GM18909 (cell line): ENCODE measurements around the gene UTF1.
"Not testable (repeated sequence)": the region's sequence is repeated elsewhere in the genome, so short reads cannot be mapped to it uniquely, and the experiment has no call there.

Experiments
- ATAC-seq: cut with Tn5 transposase; IDR thresholded peaks from one replicate; pipeline ENCODE4 v1.9.1; 2021; ENCODE audit warnings: mild to moderate bottlenecking; ENCODE audit not compliant: unreplicated experiment, poor library complexity

UTF1 gene

DNA sequence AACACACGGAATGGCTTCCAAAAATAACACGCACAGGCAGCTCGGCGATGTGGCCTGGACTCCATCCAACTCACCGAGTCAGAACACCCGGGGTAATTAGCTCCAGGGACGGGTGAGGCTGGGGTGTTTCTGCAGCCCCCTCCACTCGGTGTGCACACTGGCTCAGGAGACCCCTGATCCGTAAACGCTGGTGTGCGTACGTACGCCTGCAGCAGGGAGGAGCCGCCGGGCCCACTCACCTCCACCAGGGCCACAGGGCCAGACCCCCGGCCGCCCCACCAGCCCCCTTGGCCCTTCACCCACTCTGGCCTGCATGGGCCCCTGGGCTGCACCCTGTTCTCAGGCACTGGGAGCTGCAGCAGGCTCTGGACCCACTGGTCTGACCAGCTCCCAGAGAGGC, 22.4 kb upstream of the UTF1 start:
- no peak for ATAC-seq

DNA sequence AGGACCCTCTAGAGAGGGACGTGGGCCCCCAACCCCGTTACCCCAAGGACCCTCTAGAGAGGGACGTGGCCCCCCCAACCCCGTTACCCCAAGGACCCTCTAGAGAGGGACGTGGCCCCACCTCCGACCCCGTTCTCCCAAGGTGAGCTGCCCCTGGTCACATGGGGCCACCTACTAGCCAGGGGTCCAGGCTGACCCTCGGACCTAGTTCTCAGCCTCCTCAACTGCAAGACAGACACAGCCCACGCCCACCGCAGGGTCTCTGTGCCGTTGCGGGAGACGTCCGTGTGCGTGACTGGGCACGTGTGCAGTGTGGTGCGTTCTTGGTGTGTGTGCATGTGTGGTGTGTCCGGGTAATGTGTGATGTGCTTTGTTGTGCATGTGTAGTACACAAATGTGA, 21.6 kb upstream of the UTF1 start:
- no peak for ATAC-seq

DNA sequence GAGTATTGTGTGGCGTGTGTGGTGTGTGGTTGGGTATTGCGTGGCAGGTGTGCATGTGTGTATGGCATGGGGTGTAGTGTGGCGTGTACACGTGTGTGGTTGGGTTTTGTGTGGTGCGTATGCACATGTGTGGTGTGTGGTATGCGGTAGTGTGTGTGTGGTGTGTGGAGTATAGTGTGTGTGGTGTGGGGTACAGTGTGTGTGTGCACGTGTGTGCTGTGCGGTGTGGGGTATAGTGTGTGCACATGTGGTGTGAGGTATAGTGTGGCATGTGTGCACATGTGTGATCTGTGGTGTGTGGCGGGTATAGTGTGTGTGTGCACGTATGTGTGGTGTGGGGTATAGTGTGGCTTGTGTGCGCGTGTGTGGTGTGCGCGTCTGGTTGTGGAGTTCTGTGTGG, 20.9 kb upstream of the UTF1 start:
- no peak for ATAC-seq

DNA sequence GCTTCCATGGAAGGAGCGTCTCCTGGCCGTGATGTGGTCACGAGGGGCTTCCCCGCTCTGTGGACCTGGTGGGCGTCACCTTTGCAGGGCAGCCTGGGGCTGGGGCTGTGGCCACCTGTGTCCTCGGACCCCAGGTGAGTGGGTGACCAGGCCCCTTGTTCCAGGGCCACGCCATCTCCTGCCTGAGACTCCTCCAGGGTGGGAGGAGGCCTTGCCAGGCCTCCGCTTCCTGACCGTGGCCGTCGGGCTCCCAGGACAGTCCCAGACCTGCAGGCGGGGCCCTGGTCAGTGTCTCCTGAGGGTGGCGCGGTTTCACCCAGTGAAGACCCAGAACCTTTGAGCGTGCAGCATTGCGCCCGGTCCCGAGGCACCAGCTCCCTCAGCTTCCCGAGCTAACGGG, 20.4 kb upstream of the UTF1 start:
- ATAC-seq, result no peak

DNA sequence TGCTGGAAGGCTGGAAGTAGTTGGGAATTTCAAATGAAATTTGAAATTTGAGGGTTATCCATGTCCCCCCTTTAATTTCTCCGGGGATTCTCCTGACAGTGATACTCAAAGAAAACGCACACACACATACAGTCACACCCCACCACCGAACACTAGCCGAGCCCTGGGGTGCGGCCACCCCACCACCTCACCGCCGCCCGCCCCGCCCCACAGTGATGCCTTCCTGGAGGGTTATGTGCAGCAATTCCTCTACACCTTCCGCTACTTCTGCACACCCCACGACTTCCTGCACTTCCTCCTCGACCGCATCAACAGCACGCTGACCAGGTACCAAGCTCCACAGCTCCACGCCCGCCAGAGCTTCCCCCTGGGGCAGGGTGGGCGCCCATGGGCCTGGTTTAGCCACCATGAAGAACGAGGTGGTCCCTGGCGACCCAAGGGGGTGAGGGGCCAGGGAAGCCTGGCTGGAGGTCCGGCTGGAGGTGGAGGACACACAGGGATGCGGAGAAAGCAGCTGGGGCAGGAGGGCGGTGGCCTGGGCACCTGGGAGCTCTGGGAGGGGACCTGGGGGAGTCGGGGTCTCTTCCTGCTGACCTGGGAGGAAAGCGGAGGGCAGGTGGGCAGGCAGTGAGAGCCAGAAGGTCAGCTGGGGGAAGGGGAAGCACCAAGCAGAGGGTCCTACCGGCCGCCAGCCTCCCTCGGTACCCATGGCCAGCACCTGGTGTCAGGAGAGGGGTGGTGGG, 19.4 kb upstream of the UTF1 start:
- no peak for ATAC-seq

DNA sequence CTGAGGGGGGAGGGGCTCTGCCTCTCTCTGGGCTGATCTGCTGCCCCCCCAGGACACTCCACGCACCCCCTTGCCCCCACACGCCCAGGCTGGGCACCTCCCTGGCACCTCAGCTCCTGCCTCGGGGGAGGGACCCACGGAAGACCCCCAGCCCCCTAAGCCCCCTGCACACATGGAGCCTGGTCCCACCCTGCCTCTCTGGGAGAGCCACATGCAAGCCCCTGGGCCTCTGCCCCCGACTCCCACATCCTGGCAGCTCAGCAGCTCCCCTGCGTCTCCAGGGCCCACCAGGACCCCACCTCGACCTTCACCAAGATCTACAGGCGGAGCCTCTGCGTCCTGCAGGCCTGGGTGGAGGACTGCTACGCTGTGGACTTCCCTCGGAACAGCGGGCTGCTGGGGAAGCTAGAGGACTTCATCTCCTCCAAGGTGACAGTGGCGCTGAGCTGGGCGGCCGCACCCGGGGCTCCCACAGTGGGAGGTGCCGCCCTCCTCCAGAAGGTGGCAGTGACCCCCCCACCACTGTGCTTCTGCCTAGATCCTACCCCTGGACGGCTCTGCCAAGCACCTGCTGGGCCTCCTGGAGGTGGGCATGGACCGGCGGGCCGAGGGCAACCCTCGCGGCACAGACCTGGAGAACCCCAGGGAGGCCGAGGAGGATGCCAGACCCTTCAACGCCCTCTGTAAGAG, 18.7 kb upstream of the UTF1 start:
- ATAC-seq, result no peak

DNA sequence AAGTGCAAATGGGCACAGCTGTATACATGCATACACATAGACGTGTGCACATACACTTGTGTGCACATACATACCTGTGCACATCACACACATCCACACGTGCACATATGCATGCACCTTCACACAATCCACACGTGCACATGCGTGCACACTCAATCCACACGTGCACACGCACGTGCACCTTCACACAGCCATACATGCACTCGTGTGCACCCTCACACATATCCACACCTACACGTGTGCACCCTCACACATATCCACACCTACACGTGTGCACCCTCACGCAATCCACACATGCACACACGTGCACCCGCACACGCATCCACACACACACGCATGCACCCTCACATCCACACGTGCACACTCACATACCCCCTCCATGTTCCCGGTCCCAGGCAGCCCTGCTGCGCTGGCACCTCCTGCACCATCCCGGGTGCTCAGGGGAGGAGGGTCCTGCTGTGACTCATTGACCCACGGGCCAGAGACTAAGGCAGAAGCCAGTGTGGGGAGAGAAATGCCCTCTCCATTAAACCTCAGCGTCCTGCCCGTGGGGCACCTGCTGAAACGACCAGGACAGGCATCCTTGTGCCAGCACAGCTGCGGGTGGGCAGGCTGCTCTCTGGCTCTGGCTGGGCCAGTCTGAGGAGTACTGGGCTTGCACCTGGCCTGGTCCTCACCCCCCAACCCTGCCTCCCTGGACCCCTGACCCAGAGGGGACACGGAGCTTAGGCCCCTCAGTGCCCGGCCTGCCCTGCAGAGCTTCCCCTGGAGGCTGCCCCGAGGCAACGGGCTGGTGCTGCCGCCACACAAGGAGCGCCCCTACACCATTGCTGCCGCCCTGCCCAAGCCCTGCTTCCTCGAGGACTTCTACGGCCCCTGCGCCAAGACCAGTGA, 17.8 kb upstream of the UTF1 start:
- no peak for ATAC-seq

DNA sequence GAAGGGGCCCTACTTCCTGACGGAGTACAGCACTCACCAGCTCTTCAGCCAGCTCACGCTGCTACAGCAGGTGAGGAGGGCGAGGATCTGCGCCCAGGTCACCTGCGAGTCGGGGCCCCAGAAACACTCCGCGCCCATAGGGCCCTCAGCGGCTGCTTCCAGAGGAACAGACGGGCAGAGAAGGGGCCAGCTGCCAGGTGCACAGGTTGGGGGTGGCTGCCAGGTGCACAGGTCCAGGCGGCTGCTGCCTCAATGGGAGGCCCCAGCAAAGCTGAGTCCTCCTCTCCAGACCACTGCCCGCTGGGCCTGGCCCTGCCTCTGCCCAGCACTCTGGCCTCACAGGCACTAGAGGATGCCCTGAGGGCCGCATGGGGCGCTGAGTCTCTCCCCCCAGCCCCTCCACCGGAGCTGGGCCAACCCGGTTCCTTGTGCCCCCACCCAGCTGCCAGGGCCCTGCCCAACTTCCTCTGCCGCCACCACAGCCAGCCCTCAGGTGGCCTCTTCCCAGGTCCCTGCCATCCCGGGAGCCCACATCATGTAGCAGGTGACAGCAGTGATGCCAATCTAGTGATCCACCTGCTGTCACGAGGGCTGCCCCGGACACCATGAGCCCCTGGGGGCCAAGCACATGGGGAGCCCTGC, 17.0 kb upstream of the UTF1 start:
- no peak for ATAC-seq

DNA sequence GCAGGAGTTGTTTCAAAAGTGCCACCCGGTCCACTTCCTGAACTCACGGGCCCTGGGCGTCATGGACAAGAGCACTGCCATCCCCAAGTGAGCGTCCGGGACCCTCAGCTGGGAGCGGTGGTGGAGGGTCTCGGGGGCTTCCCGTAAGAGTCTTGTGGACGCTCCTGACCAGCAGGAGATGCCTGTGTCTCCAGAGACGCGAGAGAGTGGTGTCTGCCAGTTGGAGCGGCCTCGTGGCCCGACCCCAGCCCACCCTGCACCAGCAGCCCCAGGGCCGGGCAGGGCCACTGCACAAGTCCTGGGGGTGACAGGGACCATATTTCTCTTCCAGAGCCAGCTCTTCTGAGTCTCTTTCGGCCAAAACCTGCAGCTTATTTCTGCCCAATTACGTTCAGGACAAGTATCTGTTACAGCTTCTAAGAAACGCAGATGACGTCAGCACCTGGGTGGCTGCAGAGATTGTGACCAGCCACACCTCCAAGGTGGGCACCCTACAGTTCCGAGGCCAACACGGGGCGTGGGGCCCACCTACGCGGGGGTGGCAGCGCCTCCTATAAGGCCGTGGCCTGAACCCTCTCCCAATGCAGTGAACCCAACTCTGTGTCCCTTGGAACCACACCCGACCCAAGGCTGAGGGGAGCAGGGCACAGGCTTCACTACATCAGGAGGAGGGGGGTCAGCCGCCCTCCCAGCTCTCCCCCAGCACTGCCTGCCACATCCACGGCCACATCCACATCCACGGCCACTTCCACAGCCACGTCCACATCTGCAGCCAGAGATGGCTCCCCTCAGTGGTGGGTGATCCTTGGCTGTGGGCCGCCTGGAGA, 16.2 kb upstream of the UTF1 start:
- ATAC-seq, result no peak

DNA sequence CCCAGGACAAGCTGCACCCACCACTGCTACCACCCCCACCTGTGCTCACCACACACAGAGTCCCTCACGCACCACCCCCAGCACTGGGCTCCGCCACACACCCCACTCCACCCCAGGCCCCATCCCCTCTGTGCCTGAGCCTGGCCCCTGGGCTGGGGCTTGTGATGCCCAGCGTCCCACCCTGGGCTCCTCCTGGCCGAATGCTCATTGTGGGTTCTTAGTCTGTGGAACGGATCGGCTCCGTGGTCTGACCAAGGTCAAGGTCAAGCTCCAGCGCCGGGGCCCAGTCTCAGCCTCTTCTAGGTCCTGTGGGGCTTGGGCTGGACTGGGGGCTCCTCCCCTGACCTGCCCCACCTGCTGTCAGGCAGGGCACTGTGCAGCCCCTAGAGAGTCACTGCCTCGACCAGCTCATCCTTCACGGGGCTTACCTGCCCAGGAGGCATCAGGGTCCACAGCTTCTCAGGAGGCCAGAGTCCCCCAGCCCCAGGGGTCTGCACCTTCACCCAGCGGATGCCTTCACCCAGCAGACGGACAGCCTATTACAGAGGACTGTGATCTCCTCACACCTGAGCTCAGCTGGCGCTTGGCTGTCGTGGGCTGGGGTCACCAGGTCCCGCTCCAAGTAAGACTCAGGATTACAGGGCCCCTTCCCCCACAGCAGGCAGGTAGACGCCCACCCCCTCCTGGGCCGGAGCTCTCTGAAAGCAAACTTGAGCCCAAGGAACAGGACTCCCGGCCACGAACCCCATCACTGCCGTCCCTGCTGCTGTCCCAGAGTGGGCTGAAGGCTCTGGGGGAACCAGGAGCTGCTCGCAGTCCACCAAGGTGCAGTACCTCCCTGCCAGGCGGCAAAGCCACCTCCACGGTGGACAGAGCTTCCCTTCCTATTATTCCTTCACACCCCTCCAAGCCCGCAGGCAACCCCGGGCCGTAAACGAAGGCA, 15.3 kb upstream of the UTF1 start:
- ATAC-seq, result no peak

DNA sequence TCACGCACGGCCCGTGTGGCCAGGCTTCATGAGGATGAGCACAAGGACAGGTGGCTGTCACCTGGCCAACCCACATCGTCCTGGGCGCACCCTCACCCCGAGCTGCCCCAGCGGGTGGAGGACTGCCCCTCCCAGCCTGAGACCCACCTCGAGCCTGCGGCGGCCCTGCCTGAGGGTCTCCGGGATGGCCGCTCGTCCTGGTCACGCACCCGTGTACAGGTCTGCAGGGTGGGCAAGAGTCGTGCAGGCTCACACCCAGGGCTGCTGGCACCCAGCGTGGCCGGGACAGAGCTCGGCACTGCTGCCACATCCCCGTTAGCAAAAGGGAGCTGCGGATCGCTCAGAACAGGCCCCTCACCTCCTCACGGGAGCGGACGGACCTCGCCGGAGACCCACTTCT, 14.4 kb upstream of the UTF1 start:
- no peak for ATAC-seq

DNA sequence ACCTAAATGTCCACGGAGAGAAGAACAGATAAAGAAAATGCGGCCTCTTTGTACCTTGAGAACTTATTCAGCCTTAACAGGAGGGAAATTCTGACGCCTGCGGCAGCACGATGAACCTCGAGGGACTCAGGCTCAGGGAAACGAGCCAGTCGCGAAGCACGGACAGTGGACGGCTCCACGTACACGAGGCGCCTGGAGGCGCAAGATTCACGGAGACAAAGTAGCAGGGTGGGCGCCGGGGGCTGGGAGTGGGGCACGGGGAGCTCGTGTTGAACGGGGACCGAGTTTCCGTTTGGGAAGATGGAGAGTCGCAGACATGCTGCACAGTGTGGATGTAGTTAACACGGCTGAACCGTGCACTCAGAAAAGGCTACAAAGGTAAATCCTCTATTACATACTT, 13.2 kb upstream of the UTF1 start:
- no peak for ATAC-seq

DNA sequence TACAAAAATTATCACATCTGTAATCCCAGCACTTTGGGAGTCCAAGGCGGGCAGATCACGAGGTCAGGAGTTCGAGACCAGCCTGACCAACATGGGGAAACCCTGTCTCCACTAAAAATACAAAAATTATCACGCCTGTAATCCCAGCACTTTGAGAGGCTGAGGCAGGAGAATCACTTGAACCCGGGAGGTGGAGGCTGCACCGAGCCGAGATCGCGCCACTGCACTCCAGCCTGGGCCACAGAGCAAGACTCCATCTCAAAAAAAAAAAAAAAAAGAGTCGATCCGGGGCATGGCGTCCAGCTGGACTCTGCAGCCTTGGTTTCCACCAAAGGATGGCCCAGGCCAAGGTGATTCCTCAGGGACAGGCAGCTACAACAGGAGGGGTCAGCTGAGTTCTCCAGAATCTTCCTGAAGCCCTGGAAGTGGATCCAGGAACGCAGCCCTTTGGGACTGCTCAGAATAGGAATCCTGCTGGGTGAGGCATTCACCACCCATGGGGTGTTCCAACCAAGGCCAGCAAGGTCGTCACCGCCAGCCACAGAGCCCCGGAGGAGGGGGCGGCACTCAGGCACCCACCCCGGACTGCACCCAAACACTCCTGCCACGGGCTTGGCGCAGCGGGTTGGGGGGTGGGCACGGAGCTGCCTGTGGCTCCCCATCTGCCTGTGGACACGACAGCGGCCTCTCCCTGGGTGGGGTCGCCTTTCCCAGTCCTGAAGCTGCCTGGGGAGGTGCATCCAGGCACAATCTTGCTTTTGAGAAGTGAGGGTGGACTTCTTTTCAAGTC, 12.0 kb upstream of the UTF1 start:
- ATAC-seq, result no peak

DNA sequence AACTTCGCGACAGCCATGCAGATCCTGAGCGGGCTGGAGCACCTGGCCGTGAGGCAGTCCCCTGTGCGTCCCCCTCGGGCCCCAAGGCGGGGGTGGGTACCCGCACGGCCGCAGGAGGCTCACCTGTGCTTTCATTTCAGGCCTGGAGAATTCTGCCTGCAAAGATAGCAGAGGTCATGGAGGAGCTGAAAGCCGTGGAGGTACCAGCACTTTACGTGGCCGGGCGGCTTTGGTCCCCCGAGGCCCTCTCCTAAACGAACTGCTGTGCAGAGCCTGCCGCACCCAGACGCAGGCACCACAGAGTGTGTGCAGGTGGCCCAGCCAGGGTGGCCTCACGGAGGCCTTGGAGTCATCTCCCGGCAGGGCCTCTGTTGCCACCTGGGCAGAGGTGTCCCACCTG, 11.1 kb upstream of the UTF1 start:
- no peak for ATAC-seq

DNA sequence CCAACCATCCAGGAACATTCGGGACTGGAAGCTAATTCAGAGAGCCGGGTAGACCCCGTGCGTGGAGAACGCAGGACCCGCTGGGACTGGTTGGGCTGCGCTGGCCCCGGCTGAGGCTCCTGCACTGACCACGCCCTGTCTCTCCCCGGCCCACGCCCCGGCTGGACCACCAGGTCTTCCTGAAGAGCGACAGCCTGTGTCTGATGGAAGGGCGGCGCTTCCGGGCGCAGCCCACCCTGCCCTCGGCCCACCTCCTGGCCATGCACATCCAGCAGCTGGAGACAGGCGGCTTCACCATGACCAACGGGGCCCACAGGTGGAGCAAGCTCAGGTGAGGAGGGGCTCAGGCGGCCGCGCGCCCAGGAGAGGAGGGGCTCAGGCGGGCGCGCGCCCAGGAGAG, 10.2 kb upstream of the UTF1 start:
- no peak for ATAC-seq

DNA sequence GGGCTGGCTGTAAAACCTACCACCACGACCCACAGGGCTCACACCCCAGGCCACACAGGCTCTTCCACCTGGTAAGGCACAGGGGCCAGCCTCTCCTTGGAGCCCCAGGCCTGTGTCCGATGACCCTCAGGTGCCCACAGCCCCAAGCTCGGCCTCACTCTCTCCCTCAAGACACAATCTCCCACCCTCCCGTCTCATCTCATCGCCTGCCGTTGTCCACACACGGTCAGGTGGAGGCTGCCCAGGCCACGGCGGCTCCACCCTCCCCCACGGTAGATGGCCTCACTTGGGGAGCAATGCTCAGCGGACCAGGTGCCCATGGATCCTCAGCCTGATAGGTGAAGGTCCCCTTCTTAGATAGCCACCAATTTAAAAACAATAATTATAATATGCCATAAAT, 8.7 kb upstream of the UTF1 start:
- no peak for ATAC-seq

DNA sequence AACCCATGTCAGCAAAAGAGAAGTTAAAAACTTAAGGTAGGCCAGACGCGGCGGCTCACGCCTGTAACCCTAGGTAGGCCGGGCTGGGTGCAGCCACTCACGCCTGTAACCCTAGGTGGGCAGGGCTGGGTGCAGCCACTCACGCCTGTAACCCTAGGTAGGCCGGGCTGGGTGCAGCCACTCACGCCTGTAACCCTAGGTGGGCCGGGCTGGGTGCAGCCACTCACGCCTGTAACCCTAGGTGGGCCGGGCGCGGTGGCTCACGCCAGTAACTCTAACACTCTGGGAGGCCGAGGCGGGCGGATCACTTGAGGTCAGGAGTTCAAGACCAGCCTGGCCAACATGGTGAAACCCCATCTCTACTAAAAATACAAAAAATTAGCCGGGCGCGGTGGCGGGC, 8.3 kb upstream of the UTF1 start:
- ATAC-seq, result not testable (repeated sequence)

DNA sequence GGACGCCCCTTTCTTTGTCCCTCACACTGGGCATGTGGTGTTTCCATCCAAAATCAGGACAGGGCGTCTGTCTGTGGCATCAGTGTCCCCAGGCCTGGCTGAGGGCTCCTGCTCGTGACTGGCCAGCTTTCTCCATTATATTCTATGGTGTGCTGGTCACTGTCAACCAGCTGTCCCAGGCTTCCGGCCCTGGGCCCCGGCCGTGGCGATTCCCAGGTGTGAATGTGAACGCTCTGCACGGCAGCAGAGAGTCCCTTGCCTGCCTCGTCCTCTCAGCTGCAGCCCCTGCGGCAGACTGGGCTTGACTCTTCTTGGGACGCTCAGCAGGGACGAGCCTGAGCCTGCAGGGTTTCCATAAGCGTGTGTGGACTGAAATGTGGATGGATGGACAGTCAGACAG, 5.9 kb upstream of the UTF1 start:
- no peak for ATAC-seq
